HEK293T (cell line): ENCODE data around the gene TRPV3.

Experiments
- ARNT ChIP-seq: fragments of 450-650 bp; IDR thresholded peaks from 2 replicates; pipeline ENCODE4 v1.6.1; 2017; ENCODE audit warnings: mild to moderate bottlenecking
- BHLHE40 ChIP-seq: fragments of 450-650 bp; IDR thresholded peaks from 2 replicates; pipeline ENCODE4 v1.6.1; 2016; ENCODE audit warnings: mild to moderate bottlenecking, moderate library complexity, borderline replicate concordance
- CTBP1 ChIP-seq: fragments of 450-650 bp; IDR thresholded peaks from 2 replicates; pipeline ENCODE4 v1.6.1; 2016; ENCODE audit warnings: borderline replicate concordance
- ELF4 ChIP-seq: fragments of 450-650 bp; IDR thresholded peaks from 2 replicates; pipeline ENCODE4 v1.6.1; 2017; ENCODE audit warnings: antibody characterized with exemption
- FOXA1 ChIP-seq: fragments of 450-650 bp; IDR thresholded peaks from 2 replicates; pipeline ENCODE4 v1.6.1; 2016; ENCODE audit warnings: mild to moderate bottlenecking
- FOXM1 ChIP-seq: fragments of 450-650 bp; IDR thresholded peaks from 2 replicates; pipeline ENCODE4 v1.6.1; 2017; ENCODE audit warnings: mild to moderate bottlenecking, borderline replicate concordance
- HDGF ChIP-seq: fragments of 450-650 bp; IDR thresholded peaks from 2 replicates; pipeline ENCODE4 v1.6.1; 2017; ENCODE audit warnings: antibody characterized with exemption, borderline replicate concordance
- L3MBTL2 ChIP-seq: fragments of 450-650 bp; conservative IDR thresholded peaks from 2 replicates; pipeline ENCODE4 v1.6.1; 2016; ENCODE audit warnings: mild to moderate bottlenecking
- NFRKB ChIP-seq: fragments of 450-650 bp; IDR thresholded peaks from 2 replicates; pipeline ENCODE4 v1.6.1; 2016; ENCODE audit warnings: mild to moderate bottlenecking, moderate library complexity
- PKNOX1 ChIP-seq: fragments of 450-650 bp; IDR thresholded peaks from 2 replicates; pipeline ENCODE4 v1.6.1; 2016
- SP1 ChIP-seq: fragments of 450-650 bp; IDR thresholded peaks from 2 replicates; pipeline ENCODE4 v1.6.1; 2017
- SUZ12 ChIP-seq: fragments of 450-650 bp; IDR thresholded peaks from 2 replicates; pipeline ENCODE4 v1.6.1; 2016; ENCODE audit warnings: mild to moderate bottlenecking
- TARDBP ChIP-seq: fragments of 450-650 bp; IDR thresholded peaks from 2 replicates; pipeline ENCODE4 v1.6.1; 2016
- ZNF384 ChIP-seq: fragments of 450-650 bp; IDR thresholded peaks from 2 replicates; pipeline ENCODE4 v1.6.1; 2016

GRCh38 chr17:3482852-3483251 lies 74.8 kb downstream of the TRPV3 start:
- no peak for TF ChIP-seq PKNOX1
- TF ChIP-seq FOXA1 = no peak
- no peak for TF ChIP-seq ZNF384
- TF ChIP-seq ARNT = no peak
- no peak for TF ChIP-seq SP1
- no peak for TF ChIP-seq HDGF
- no peak for TF ChIP-seq FOXM1
- TF ChIP-seq NFRKB = no peak
- no peak for TF ChIP-seq BHLHE40
- no peak for TF ChIP-seq TARDBP
- TF ChIP-seq L3MBTL2 = no peak
- TF ChIP-seq ELF4 = no peak
- TF ChIP-seq SUZ12 = no peak
- no peak for TF ChIP-seq CTBP1
